HG02588 (cell line): ENCODE measurements around the gene RNF111.
"Not testable (repeated sequence)": the region's sequence is repeated elsewhere in the genome, so short reads cannot be mapped to it uniquely, and the experiment has no call there.

Experiments used
- ATAC-seq: cut with Tn5 transposase; IDR thresholded peaks from one replicate; pipeline ENCODE4 v1.9.1; 2021; ENCODE audit warnings: mild to moderate bottlenecking, moderate library complexity; ENCODE audit not compliant: unreplicated experiment

RNF111 gene

GRCh38 chr15:58999694-59000093, 12.2 kb downstream of the RNF111 start:
- ATAC-seq: no peak

- ATAC-seq: not testable (repeated sequence)
Measured at GRCh38 chr15:59000251-59000650, 12.8 kb downstream of the RNF111 start.

DNA sequence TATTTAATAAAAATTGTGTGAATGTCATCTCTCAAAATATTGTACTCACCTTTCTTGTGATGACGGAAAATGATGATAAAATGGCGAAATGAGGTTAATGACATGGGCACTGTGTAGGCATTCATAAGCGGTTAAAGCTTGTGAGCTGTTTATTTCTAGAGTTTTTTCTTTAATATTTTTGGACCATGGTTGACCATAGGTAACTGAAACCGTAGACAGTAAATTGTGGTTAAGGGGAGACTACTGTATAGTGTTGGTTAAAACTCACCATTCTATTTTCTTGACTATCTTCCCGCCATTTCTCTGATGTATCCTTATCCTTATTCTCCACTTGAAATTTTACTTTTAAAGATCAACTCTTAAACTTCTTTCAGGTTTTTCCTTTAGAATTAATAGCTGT, 14.5 kb downstream of the RNF111 start:
- no peak for ATAC-seq

DNA sequence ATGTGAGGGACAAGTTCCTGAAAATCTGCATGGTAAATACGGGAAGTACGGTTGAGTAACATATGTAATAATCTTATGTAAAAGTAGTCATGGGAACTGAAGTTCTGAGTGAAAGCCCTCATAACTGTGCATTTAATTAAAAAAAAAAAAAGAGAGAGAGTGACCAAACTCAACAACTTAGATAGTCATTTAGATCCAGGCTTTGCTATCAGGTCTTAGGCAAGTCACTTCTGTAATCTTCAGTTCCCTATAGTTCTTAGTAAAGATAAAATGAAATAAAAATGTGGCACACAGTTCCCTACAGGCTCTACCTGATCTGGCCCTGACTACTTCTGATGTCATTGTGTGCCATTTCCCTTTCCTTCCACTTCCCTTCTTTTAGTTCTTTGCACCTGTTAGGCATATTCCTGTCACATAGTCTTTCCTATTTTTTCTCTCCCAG, 15.0 kb downstream of the RNF111 start:
- ATAC-seq: no peak

DNA sequence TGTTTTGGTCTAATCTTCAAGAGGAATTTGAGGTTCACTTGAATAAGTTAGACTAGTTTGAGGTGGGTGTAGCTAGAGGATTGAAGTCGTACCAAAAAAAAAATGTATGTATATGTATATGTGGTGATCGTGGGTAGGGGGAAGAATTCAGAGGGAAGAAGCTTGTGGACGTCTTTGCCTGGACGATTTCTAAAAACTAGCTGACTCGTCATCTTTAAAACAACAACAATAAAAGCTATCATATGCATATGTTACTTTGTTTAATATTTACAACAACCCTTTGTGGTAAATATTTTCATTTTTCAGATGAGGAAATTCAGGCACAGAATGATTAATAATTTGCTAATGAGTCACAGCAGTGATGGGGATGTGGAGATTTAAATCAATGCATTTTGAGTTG, 18.1 kb downstream of the RNF111 start:
- no peak for ATAC-seq

GRCh38 chr15:59008086-59008485, 20.6 kb downstream of the RNF111 start:
- ATAC-seq: no peak

DNA sequence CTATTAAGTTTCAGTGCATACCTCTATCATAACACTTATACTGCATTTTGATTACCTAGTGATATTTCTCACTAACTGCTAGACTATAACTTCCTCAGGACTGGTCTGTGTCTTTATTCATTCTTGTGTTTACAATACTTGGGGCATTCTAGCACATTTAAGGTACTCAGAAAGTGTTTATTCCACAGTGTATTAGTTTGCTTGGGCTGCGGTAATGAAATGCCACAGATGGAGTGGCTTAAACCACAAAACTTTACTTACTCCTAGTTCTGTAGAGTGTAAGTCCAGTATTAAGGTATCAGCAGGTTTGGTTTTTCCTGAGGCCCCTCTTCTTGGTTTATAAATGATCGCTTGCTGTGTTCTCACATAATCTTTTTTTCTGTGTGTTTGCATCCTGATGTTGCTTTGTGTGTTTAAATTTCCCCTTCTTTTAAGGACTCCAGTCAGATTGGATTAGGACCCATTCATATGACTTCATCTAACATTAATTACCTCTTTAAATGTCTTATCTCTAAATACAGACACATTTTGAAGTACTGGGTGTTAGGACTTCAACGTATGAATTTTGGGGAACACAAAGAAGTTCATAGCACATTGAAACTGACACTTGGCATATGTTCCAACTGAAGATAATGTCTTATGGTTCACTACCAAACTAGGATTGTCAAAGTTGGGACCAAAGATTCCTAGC, 23.9 kb downstream of the RNF111 start:
- no peak for ATAC-seq

DNA sequence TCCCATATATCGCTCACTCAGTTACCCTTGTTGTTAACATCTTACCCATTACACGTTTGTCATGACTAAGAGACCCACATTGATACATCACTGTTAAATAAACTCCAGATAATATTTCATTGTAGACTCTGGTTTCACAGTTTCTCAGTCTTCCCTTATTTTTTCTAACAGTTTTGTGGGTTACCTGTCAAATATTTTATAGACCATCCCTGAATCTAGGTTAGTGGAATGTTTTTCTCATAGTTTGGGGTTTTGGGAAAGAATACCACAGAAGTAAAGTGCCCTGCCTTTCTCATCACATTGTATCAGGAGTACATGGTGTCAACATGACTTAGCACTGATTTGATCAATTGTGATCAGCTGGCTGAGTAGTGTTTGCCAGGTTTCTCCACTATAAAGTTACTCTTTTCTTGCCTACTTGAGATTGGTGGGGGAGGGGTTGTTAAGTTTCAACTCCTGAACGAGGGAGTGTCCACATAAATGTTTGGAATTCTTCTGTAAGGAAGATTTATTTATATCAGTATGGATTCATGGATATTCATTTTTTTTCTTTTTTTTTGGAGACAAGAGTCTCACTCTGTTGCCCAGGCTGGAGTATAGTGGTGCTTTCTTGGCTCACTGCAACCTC, 25.9 kb downstream of the RNF111 start:
- no peak for ATAC-seq

DNA sequence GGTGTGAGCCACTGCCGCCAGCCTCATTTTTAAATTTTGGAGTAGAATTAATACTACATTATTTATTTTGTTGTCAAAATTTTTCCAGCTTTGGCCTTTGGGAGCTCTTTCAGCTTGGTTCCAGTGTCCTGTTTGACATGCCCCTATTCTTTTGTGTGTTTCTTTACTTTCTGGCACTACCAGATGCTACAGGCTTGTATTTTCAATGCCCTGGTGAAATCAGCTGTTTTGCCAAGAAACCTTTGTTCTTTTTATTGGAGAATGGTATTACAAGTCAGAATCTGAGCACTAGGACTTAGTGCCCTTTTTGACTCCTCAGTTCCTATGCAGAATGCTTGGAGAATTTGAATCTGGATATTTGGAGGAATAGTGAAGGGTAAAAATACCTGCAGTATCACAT, 26.6 kb downstream of the RNF111 start:
- no peak for ATAC-seq

GRCh38 chr15:59017449-59017848, 30.0 kb downstream of the RNF111 start:
- ATAC-seq: no peak

- ATAC-seq: no peak
Measured at GRCh38 chr15:59018833-59019232, 31.4 kb downstream of the RNF111 start.

DNA sequence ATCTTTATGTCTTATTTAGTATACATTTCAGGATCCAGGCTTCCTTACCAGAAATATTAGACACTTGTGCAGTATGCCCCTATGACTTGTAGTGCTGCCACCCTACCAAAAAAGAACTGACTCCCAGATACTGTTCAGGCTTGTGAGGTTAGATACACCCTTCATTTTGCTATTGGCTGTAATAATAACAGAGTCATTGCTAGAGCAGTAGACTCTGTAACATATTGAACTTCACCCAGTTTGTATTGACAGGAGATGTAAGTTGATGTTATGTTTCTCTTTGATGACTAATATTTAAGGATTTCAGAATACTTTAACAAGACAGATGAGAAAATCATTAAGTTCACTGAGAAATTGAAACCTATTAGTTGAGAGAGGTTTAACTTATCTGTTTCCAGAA, 32.9 kb downstream of the RNF111 start:
- ATAC-seq: no peak

- ATAC-seq: no peak
Measured at GRCh38 chr15:59022188-59022587, 34.7 kb downstream of the RNF111 start.

- ATAC-seq: no peak
Measured at GRCh38 chr15:59026207-59026606, 38.7 kb downstream of the RNF111 start.

GRCh38 chr15:59028387-59028955, 41.0 kb downstream of the RNF111 start:
- ATAC-seq: no peak

- ATAC-seq: no peak
Measured at GRCh38 chr15:59029554-59029953, 42.1 kb downstream of the RNF111 start.

DNA sequence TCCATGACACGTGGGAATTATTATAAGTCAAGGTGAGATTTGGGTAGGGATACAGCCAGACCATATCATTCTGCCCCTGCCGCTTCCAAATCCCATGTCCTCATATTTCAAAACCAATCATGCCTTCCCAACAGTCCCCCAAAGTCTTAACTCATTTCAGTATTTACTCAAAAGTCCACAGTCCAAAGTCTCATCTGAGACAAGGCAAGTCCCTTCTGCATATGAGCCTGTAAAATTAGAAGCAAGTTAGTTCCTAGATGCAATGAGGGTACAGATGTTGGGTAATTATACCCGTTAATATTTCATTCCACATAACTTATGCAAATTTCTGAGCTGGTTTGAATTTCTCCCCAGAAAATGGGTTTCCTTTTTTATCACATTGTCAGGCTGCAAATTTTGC, 47.7 kb downstream of the RNF111 start:
- ATAC-seq: no peak

GRCh38 chr15:59039225-59039624, 51.8 kb downstream of the RNF111 start:
- no peak for ATAC-seq

- ATAC-seq: no peak
Measured at GRCh38 chr15:59042041-59042440, 54.6 kb downstream of the RNF111 start.

DNA sequence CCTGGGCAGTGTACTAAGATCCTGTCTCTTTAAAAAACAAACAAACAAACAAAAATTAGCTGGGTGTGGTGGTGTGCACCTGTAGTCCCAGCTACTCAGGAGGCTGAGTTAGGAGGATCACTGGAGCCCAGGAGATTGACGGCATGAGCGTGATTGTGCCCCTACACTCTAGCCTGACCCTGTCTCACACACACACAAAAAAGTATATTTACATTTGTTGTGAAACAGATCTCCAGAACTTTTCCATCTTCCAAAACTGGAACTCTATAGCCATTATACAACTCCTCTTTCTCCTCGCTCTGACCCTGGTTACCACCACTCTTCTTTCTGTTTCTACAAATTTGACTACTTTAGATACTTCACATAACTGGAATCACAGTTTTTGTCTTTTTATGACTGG, 61.4 kb downstream of the RNF111 start:
- ATAC-seq: no peak

GRCh38 chr15:59051873-59052861, 64.7 kb downstream of the RNF111 start:
- ATAC-seq: no peak
